Measurements from ENCODE around the gene DLK1.

The DLK1 gene

GRCh38 chr14:100770046-100770445 lies 43.4 kb downstream of the DLK1 start:
- TF ChIP-seq CEBPB (IDR thresholded peaks at IDR 0.05) = no peak
- no peak for TF ChIP-seq EGR1 (IDR thresholded peaks at IDR 0.05)
- TF ChIP-seq YY1 (IDR thresholded peaks at IDR 0.05; ENCODE audit: low read depth) = no peak
- TF ChIP-seq FOXM1 (IDR thresholded peaks at IDR 0.05; ENCODE audit: borderline replicate concordance, low read depth) = no peak
- TF ChIP-seq EP300 (IDR thresholded peaks at IDR 0.05; ENCODE audit: borderline replicate concordance) = no peak
- TF ChIP-seq TCF12 (IDR thresholded peaks at IDR 0.05; ENCODE audit: low read depth) = no peak
- no peak for TF ChIP-seq REST (IDR thresholded peaks at IDR 0.05; ENCODE audit: low read depth)
- TF ChIP-seq CREB1 (IDR thresholded peaks at IDR 0.05; ENCODE audit: low read depth) = no peak
- no peak for TF ChIP-seq RAD21 (IDR thresholded peaks at IDR 0.05; ENCODE audit: low read depth)

- no peak for TF ChIP-seq CEBPB (IDR thresholded peaks at IDR 0.05)
- TF ChIP-seq ZBTB7A (IDR thresholded peaks at IDR 0.05; ENCODE audit: low read depth) = no peak
Observed at GRCh38 chr14:100770605-100771120, 44.0 kb downstream of the DLK1 start.

- TF ChIP-seq USF1 (IDR thresholded peaks at IDR 0.05) (no peak), CREB1 (IDR thresholded peaks at IDR 0.05; ENCODE audit: low read depth) (no peak), FOXM1 (IDR thresholded peaks at IDR 0.05; ENCODE audit: borderline replicate concordance, low read depth) (no peak), EP300 (IDR thresholded peaks at IDR 0.05; ENCODE audit: borderline replicate concordance) (no peak), MAX (IDR thresholded peaks at IDR 0.05) (no peak), CEBPB (IDR thresholded peaks at IDR 0.05) (no peak), RAD21 (IDR thresholded peaks at IDR 0.05; ENCODE audit: low read depth) (no peak), NFIC (IDR thresholded peaks at IDR 0.05) (no peak)
Observed at GRCh38 chr14:100771121-100771800, 44.6 kb downstream of the DLK1 start.

- TF ChIP-seq MAX (IDR thresholded peaks at IDR 0.05) (no peak), NFIC (IDR thresholded peaks at IDR 0.05) (no peak), ZBTB7A (IDR thresholded peaks at IDR 0.05; ENCODE audit: low read depth) (no peak), USF1 (IDR thresholded peaks at IDR 0.05) (no peak), TCF12 (IDR thresholded peaks at IDR 0.05; ENCODE audit: low read depth) (no peak), RAD21 (IDR thresholded peaks at IDR 0.05; ENCODE audit: low read depth) (no peak), CREB1 (IDR thresholded peaks at IDR 0.05; ENCODE audit: low read depth) (no peak), YY1 (IDR thresholded peaks at IDR 0.05; ENCODE audit: low read depth) (no peak)
Observed at GRCh38 chr14:100772607-100773165, 46.0 kb downstream of the DLK1 start.

GRCh38 chr14:100773331-100774163 lies 46.9 kb downstream of the DLK1 start:
- no peak for TF ChIP-seq EP300 (IDR thresholded peaks at IDR 0.05; ENCODE audit: borderline replicate concordance)
- TF ChIP-seq MAX (IDR thresholded peaks at IDR 0.05) = no peak
- no peak for TF ChIP-seq RAD21 (IDR thresholded peaks at IDR 0.05; ENCODE audit: low read depth)
- TF ChIP-seq CREB1 (IDR thresholded peaks at IDR 0.05; ENCODE audit: low read depth) = no peak
- no peak for TF ChIP-seq TCF12 (IDR thresholded peaks at IDR 0.05; ENCODE audit: low read depth)
- TF ChIP-seq CEBPB (IDR thresholded peaks at IDR 0.05) = no peak
- no peak for TF ChIP-seq ZBTB7A (IDR thresholded peaks at IDR 0.05; ENCODE audit: low read depth)
- no peak for TF ChIP-seq EGR1 (IDR thresholded peaks at IDR 0.05)
- no peak for TF ChIP-seq FOXM1 (IDR thresholded peaks at IDR 0.05; ENCODE audit: borderline replicate concordance, low read depth)
- TF ChIP-seq USF1 (IDR thresholded peaks at IDR 0.05) = no peak
- TF ChIP-seq TEAD4 (IDR thresholded peaks at IDR 0.05) = no peak
- TF ChIP-seq TAF1 (IDR thresholded peaks at IDR 0.05; ENCODE audit: low read depth) = no peak
- TF ChIP-seq REST (IDR thresholded peaks at IDR 0.05; ENCODE audit: low read depth) = no peak
- no peak for TF ChIP-seq NFIC (IDR thresholded peaks at IDR 0.05)
- no peak for TF ChIP-seq YY1 (IDR thresholded peaks at IDR 0.05; ENCODE audit: low read depth)
